GM21737 (cell line): Measurements from ENCODE around the gene ZNF649.

ENCODE experiments used
- ATAC-seq: cut with Tn5 transposase; IDR thresholded peaks from one replicate; pipeline ENCODE4 v1.9.1; 2021; ENCODE audit warnings: mild to moderate bottlenecking, moderate library complexity; ENCODE audit not compliant: unreplicated experiment

Gene ZNF649

GRCh38 chr19:51889934-51890333 is 14.9 kb downstream of the ZNF649 start:
- ATAC-seq, result no peak

DNA sequence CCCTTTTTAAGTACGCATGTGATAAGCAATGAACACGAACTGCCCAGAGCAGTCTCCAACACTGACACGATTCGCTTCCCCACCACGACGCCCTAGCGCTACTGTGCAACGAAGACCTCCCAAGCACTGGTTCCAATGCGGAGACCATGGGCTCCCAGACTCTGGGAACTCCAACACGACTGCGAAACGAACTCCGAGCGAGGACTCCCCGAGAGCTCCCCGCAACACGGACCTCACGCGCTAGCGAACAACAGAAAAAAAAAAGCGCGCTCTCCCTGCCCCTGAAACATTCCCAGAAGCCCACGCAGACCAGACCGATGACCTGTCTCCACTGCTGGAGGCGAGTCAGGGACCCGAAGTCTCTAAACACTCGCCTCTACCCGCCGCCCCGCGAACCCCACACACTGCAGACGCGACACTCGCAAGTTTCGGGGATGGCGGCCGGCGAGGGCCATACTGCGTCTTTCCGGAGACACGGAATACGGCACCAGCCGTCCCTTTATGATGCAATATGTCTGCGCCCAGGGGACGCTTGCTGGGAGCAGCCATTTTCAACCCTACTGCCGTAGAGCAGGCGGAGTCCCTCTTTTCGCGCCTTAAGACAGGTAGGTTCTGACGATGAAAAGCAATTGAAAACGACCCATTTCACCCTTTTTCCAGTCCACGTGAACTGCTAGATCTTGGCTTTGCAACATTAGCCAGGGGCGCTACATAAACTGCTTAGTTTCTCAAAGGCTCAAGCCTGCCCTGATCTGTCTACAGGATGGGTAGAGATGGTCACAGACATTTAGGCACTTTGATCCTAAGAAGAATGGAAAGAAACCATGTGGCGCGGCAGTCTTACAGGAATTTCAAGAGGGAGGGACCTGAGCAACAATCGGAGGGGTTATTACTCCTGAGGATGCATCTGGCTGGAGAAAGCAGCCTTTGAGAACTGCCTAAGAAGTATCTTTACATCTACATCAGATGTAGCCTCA is 17.0 kb downstream of the ZNF649 start, which contains the start of gene ZNF577:
TSS of gene ZNF577 (minus strand) at position 430 of the 977 bp plus-strand sequence. CDS start 7,569 bp downstream, outside the sequence.
- ATAC-seq, result peak; percentile 74

DNA sequence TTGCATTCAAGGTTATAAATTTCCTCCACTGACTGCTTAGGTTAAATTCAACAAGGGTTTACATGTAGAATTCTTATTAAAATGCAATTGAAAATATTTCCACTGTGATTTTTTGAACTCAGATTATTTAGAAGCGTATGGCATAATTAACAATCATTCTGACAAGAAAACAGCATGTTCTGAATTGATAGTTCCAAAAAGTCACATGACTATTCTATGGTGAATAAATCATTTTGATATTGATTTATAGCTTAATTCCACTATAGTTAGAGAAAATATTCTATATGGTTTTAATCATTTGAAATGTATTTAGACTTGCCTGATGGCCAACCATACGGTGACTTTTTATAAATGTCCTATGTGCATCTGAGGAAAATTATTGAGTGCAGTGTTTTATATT is 20.1 kb downstream of the ZNF649 start:
- ATAC-seq, result no peak

DNA sequence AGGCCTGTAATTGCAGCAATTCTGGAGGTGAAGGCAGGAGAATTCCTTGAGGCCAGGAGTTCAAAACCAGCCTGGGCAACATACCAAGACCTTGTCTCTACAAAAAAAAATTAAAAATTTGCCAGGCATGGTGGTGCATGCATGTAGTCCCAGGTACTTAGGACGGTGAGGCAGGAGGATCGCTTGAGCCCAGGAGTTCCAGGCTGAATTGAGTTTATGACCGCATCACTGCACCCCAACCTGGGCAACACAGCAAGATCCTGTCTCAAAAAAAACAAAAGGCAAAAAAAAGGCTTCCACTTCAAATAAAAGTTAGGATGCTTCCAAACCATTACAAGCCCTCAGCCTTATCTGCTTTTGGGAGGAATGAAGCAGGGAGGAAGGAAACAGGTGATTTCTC is 22.3 kb downstream of the ZNF649 start:
- no peak for ATAC-seq

DNA sequence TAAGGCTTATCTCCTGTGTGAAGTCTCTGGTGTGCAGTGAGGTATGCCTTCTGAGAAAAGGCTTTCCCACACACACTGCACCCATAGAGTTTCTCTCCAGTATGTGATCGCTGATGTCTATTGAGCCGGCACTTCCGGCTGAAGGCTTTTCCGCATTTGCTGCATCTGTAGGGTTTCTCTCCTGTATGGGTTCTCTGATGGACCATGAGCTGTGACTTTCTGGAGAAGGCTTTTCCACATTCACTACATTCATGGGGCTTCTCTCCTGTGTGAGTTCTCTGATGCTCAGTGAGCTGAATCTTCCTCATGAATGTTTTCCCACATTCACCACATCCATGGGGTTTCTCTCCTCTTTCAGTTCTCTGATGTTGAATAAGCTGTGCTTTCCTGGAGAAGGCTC is 31.7 kb downstream of the ZNF649 start:
- no peak for ATAC-seq

DNA sequence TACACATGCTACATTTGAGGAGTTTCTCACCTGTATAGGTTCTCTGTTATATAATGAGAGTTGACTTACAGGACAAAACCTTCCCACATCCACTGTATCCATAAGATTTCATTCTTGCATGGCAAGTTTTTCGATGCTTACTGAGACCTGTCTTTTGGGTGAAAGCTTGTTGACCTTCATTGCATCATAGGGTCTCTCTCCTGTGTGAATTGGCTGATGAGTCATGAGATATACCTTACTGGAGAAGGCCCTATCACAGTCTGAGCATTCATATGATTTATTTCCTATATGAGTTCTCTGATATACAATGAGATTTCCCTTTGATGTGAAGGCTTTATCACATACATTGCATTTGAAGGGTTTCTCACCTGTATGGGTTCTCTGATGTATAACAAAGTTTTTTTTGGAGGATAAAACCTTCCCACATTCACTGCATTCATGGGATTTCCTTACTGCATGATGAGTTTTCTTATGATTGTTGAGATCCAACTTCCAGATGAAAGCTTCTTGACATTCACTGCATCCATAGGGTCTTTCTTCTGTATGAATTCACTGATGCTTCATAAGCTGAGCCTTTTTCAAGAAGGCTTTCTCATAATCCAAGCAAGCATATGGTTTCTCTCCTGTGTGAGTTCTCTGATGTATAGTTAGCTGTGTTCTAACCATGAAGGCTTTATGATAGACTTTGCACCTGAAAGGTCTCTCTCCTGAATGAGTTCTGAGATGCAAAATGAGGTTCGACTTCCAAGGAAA is 42.8 kb downstream of the ZNF649 start:
- no peak for ATAC-seq
